ENCODE results near the gene FAHD2A.

FAHD2A gene

GRCh38 chr2:95382686-95383634 is 19.5 kb upstream of the FAHD2A start:
- Histone ChIP-seq H3K27me3 (no peaks in the 10 kb centered on the region), H3K4me1 (ENCODE audit: control insufficient read depth in 1 of 2, insufficient read depth in 1 of 2, low read depth in 1 of 2, low read length in 1 of 2) (no peaks in the 10 kb centered on the region), H3K4me3 (ENCODE audit: low read depth in 1 of 2, low read length in 1 of 2) (no peak overlapping the region), H3K27ac (no peak overlapping the region), H3K36me3 (no peaks in the 10 kb centered on the region), H3K9me3 (no peaks in the 10 kb centered on the region)
- no peak for TF ChIP-seq CTCF (IDR thresholded peaks at IDR 0.05)

GRCh38 chr2:95383635-95384027 is 18.9 kb upstream of the FAHD2A start:
- TF ChIP-seq CTCF (IDR thresholded peaks at IDR 0.05) = no peak
- Histone ChIP-seq H3K9me3 (no peaks in the 10 kb centered on the region), H3K27me3 (no peaks in the 10 kb centered on the region), H3K4me1 (ENCODE audit: control insufficient read depth in 1 of 2, insufficient read depth in 1 of 2, low read depth in 1 of 2, low read length in 1 of 2) (no peaks in the 10 kb centered on the region), H3K27ac (no peak overlapping the region), H3K36me3 (no peaks in the 10 kb centered on the region), H3K4me3 (ENCODE audit: low read depth in 1 of 2, low read length in 1 of 2) (no peak overlapping the region)

GRCh38 chr2:95384854-95385569 is 17.5 kb upstream of the FAHD2A start:
- Histone ChIP-seq H3K4me1 (ENCODE audit: control insufficient read depth in 1 of 2, insufficient read depth in 1 of 2, low read depth in 1 of 2, low read length in 1 of 2) (no peaks in the 10 kb centered on the region), H3K36me3 (no peaks in the 10 kb centered on the region), H3K27ac (no peak overlapping the region), H3K4me3 (ENCODE audit: low read depth in 1 of 2, low read length in 1 of 2) (no peak overlapping the region), H3K27me3 (no peaks in the 10 kb centered on the region), H3K9me3 (no peaks in the 10 kb centered on the region)
- TF ChIP-seq CTCF (IDR thresholded peaks at IDR 0.05) = no peak

- H3K4me1 ChIP-seq (ENCODE audit: control insufficient read depth in 1 of 2, insufficient read depth in 1 of 2, low read depth in 1 of 2, low read length in 1 of 2) = no peaks in the 10 kb centered on the region
- no peak for TF ChIP-seq CTCF (IDR thresholded peaks at IDR 0.05)
- no peak overlapping the region for H3K4me3 ChIP-seq (ENCODE audit: low read depth in 1 of 2, low read length in 1 of 2)
- H3K27ac ChIP-seq = no peak overlapping the region
- no peaks in the 10 kb centered on the region for H3K9me3 ChIP-seq
- no peaks in the 10 kb centered on the region for H3K27me3 ChIP-seq
- no peaks in the 10 kb centered on the region for H3K36me3 ChIP-seq
Observed at GRCh38 chr2:95385570-95385984, 16.9 kb upstream of the FAHD2A start.

GRCh38 chr2:95386031-95386430 is 16.5 kb upstream of the FAHD2A start:
- no peak overlapping the region for H3K27ac ChIP-seq
- H3K27me3 ChIP-seq = no peaks in the 10 kb centered on the region
- no peaks in the 10 kb centered on the region for H3K36me3 ChIP-seq
- H3K4me1 ChIP-seq (ENCODE audit: control insufficient read depth in 1 of 2, insufficient read depth in 1 of 2, low read depth in 1 of 2, low read length in 1 of 2) = no peaks in the 10 kb centered on the region
- no peaks in the 10 kb centered on the region for H3K9me3 ChIP-seq
- no peak for TF ChIP-seq CTCF (IDR thresholded peaks at IDR 0.05)
- H3K4me3 ChIP-seq (ENCODE audit: low read depth in 1 of 2, low read length in 1 of 2) = no peak overlapping the region

All from neutrophil (primary cell).